GM23248 (cell line): ENCODE results near the gene CCDC80.

ENCODE experiments used
- EZH2 ChIP-seq: fragments of 200-600 bp; sonication (generic); IDR thresholded peaks from 2 replicates; pipeline ENCODE4 v1.6.1; 2018; ENCODE audit warnings: antibody characterized with exemption, mild to moderate bottlenecking; ENCODE audit not compliant: insufficient read depth, poor library complexity, severe bottlenecking
- EZH2phosphoT487 ChIP-seq: fragments of 200-600 bp; sonication (generic); IDR thresholded peaks from 2 replicates; pipeline ENCODE4 v1.6.1; 2018; ENCODE audit warnings: antibody characterized with exemption, moderate library complexity, mild to moderate bottlenecking, low read depth; ENCODE audit not compliant: insufficient read depth

- TF ChIP-seq EZH2: no peak
- no peak for TF ChIP-seq EZH2phosphoT487
These were observed 24.8 kb downstream of the CCDC80 start for GRCh38 chr3:112615989-112616731.
